ENCODE data around the gene ZNF438.

Gene ZNF438

GRCh38 chr10:30840395-30841050 lies 191.1 kb downstream of the ZNF438 start:
- DNase-seq = no peak

- DNase-seq = no peak
Observed at GRCh38 chr10:30839652-30840051, 192.0 kb downstream of the ZNF438 start.

DNA sequence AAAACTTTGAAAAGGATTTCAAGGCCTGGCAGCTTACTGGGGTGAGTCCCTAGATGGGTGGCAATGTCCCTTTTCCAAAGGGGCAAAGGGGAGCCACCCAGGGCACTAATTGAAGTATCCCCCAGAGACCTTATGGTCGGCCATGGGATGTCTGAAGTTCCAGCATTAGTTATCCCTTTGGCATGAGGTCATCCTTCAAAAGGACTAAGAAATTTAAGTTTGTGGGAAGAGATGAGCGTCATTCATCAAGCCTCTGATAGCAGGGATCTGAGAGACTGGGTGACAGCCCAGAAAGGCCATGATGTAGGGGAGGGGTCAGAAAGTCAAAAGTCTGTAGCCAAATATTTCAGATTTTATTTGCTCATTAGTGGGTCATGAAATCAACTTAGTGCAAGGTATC lies 195.3 kb downstream of the ZNF438 start:
- DNase-seq = no peak

GRCh38 chr10:30835146-30835545 lies 196.5 kb downstream of the ZNF438 start:
- DNase-seq = no peak

- DNase-seq = no peak
Observed at GRCh38 chr10:30834651-30835050, 197.0 kb downstream of the ZNF438 start.

DNA sequence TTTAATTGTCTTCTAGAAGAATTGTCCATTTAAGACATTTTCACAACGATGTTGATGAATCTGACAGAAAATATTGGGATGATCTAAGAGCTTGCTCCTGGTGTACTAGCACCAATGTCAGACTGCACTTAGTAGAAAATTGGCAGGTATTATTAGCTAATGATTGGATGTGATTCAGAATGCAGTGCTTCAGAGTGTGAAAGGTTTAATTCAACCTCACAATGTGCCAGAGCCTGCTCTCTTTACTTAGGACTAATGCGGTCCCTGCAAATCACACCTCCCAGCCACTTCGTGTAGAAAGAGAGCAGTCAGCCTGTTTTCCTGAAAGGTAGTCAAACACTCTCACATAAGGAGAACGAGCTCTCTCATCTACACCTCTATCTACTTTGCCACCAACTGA lies 197.5 kb downstream of the ZNF438 start:
- DNase-seq = no peak

GRCh38 chr10:30833628-30833970 lies 198.1 kb downstream of the ZNF438 start:
- DNase-seq = no peak

GRCh38 chr10:30832749-30833627 lies 198.7 kb downstream of the ZNF438 start:
- no peak for DNase-seq

- DNase-seq = no peak
Observed at GRCh38 chr10:30832001-30832748, 199.5 kb downstream of the ZNF438 start.

DNA sequence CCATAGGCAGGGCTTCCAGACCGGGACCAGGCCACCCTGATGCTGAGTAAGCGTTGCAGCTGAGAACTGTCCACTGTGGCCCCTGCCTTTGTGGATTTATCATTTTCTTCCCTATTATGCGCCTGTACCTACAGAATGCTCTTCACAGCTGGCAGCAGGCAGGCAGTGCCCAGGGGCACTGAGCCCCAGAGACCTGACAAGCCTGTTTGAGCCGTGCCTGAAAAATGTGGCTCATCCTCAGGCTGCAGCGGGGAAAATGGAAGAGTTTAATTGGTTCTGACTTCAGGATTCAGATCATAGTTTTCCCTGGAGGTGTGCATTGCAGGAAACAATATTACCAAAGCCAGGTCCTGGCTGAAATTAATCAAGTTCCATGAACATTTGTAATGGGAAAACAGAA lies 200.2 kb downstream of the ZNF438 start:
- DNase-seq = no peak

DNA sequence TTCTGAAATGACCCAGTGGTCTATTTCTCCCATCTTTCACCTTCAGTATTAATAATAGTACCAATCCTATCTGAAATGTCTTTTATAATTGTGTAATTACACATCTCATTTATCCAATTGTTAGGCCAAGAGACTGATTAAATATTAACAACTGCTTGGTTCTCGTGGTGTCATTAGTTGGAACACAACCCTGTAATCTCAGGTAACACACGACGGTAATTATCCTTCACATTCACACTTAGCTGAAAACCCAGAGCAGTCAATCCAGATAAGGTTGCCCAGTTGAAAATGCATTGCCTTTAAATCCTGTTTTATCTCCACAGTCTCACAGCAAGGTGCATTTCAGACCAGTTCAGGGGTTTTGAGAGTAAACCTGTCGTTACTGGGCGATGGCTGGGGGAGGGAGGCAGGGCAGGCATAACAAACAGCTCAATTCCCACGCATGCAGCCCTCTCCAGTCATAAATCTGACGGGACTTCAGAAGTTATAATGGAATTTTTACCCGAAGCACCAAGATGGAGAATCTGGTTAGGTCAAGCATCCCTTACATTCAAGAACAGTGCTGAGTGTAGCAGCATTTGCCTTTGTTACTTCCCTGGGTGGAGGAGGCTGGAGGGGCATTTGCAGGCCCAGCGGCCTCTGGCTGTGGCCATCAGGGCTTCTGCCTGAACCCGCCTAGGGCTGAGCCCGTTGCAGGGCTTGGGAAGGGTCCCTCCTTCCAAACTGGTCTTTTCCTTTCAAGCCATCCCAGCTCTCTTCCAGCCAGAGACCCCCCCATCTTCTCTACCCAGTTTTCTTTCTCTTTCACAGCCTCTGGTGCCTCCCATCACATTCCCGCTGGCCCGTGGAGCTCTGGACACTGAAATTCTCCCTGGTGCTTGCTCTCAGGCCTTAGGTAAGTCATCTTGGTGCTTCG lies 201.1 kb downstream of the ZNF438 start:
- DNase-seq = no peak

- DNase-seq = no peak
Observed at GRCh38 chr10:30829901-30830300, 201.8 kb downstream of the ZNF438 start.

DNA sequence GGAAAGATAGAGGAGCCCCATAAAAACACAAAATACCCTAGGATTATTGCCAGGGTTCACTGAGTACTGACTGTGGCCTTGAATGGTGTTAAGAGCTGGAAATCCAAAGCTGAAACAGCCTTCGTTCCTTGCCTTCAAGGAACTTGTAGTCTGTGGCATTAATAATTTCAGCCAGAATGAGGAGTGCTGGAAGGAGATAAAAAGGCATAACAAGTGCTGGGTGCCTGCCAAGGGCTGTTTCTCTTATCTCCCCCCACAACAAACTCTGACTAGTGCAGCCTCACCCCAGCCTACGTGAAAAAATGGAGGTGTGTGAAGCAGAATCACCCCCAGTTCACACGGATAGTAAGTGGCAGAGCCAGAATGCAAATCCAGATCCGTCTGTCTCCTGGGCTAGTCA lies 203.0 kb downstream of the ZNF438 start:
- no peak for DNase-seq

- no peak for DNase-seq
Observed at GRCh38 chr10:30828164-30828563, 203.5 kb downstream of the ZNF438 start.

DNA sequence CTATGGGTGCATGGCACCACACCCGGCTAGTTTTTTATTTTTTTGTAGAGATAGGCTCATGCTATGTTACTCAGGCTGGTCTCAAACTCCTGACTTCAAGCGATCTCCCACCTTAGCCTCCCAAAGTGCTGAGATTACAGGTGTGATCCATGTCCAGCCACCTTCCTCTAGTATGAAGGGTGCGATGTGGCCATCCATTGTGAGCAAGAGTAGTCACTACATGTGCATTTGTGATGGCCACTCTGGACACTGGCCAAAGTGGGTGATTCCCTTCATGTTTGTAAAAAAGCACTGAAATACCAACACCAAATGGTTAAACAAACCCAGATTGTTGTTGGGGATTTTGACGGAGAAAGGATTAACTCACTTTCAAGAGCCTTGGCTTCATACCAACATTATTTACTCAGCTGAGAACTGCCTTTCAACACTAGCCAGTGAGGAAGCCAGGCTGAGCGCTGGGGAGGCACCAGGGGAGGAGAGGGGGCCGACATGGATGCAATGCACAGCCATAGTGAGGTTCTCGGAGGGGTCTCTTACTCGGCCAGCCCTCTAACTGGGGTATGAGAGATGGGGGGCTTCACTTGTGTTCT lies 204.0 kb downstream of the ZNF438 start:
- DNase-seq = no peak

DNA sequence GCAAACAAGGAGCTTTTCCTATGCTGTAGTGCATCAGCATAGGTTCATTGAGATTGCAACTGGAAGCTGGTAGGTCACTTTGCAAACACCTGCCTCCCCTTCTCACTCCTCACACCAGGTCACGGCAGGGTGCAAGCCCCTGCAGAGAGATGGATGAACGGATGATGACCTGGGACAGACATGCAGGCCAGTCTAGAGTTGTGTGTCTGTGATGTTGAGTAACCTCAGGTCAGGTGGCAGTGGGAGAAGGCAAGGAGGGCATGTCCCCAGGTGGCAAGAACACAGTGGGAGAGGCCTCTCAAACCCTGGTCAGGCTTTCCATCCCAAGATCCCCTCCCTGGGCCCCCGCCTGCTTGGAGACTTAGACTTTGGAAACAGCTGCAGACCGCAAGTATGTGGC lies 205.0 kb downstream of the ZNF438 start:
- no peak for DNase-seq

GRCh38 chr10:30825495-30825894 lies 206.2 kb downstream of the ZNF438 start:
- no peak for DNase-seq

DNA sequence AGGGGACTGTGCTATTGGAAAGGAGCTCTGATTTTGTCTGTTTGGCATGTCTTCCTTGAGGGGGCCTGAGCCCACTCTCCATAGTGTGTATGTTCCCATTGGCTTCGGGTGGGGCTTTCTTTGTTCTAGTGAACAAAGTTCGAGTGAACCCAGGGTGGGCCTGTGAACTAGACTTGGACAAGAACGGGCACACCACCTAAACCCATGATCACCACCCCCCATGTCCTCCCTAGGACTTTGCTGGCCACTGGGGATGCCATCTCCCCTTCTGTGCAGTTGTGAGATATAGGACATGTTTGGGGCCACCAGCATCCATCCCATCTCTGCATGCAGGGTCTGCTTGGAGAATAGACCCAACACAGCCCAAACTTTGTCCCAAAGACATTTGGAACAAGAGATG lies 206.6 kb downstream of the ZNF438 start:
- no peak for DNase-seq

- no peak for DNase-seq
Observed at GRCh38 chr10:30823651-30824050, 208.0 kb downstream of the ZNF438 start.

GRCh38 chr10:30822693-30823465 lies 208.8 kb downstream of the ZNF438 start:
- no peak for DNase-seq

GRCh38 chr10:30821994-30822692 lies 209.5 kb downstream of the ZNF438 start:
- no peak for DNase-seq

Data from activated CD8-positive, alpha-beta memory T cell treated with anti-CD3 and anti-CD28 coated beads, Interleukin-2, amount 50 U/mL, for 48 hours (primary cell).